Endothelial cell of umbilical vein (primary cell): ENCODE results near the gene SEMA4D.

ENCODE experiments used
- CTCF ChIP-seq, 2 donors: IDR thresholded peaks; 1 replicate in 1 of 2; 2 replicates in 1 of 2; pipeline ENCODE4 v1.5.1; 2011; ENCODE audit warnings: low read length in 2 of 2, mild to moderate bottlenecking in 2 of 2, moderate library complexity in 2 of 2, control low read depth in 1 of 2, inconsistent platforms in 1 of 2, low read depth in 1 of 2; ENCODE audit not compliant: insufficient read depth in 1 of 2; ENCODE audit errors: extremely low read depth in 1 of 2
- EZH2 ChIP-seq: IDR thresholded peaks from 2 replicates; pipeline ENCODE4 v1.6.1; 2012; ENCODE audit warnings: borderline replicate concordance, low read depth, mild to moderate bottlenecking, moderate library complexity, low read length, inconsistent platforms; ENCODE audit not compliant: severe bottlenecking
- JUN ChIP-seq: IDR thresholded peaks from 2 replicates; pipeline ENCODE4 v1.6.1; 2011; ENCODE audit warnings: borderline replicate concordance, low read depth; ENCODE audit not compliant: insufficient read length, insufficient read depth
- MAX ChIP-seq: IDR thresholded peaks from 2 replicates; pipeline ENCODE4 v1.6.1; 2011; ENCODE audit not compliant: insufficient read depth, insufficient read length
- MYC ChIP-seq: IDR thresholded peaks from one replicate; pipeline ENCODE4 v1.6.1; 2011; ENCODE audit warnings: mild to moderate bottlenecking, low read depth, low read length
- POLR2A ChIP-seq: IDR thresholded peaks from 2 replicates; pipeline ENCODE4 v1.6.1; 2012; ENCODE audit warnings: low read depth, mild to moderate bottlenecking, control low read depth, low read length
- POLR2AphosphoS5 ChIP-seq: IDR thresholded peaks from 2 replicates; pipeline ENCODE4 v1.6.1; 2012; ENCODE audit warnings: low read depth, mild to moderate bottlenecking, control low read depth, low read length, moderate library complexity; ENCODE audit not compliant: insufficient read depth

GRCh38 chr9:89425921-89426383 lies 72.0 kb downstream of the SEMA4D start:
- TF ChIP-seq CTCF (IDR thresholded peaks at IDR 0.05; ENCODE audit: extremely low read depth in 1 of 2, insufficient read depth in 1 of 2, low read depth in 1 of 2, low read length in 2 of 2) (no peak), POLR2A (no peak), POLR2AphosphoS5 (no peak), MAX (no peak), MYC (no peak), EZH2 (no peak), JUN (no peak)
